Naive thymus-derived CD8-positive, alpha-beta T cell (primary cell): ENCODE results near the gene TNRC6C. TPM values are rescaled to one million over a fixed set of nuclear protein-coding genes. Genes with fewer than 3 reads are reported as not detected.
A peak's percentile ranks its signal among the peaks of the same experiment; 100 is the strongest.
"Not testable (repeated sequence)": the region's sequence is repeated elsewhere in the genome, so short reads cannot be mapped to it uniquely, and the experiment has no call there.

Source experiments
- ATAC-seq, 2 donors: fragments of 150-1000 bp; cut with Tn5 transposase in 1 of 2; sonication (Bioruptor Pico), chemical (Tn5 transposase) in 1 of 2; 1 replicate in 1 of 2; 2 replicates in 1 of 2; pipeline ENCODE4 v1.10.0; 2021; ENCODE audit warnings: mild to moderate bottlenecking in 2 of 2, moderate library complexity in 2 of 2
- POLR2A ChIA-PET: fragments of 350-600 bp; sonication (Branson Sonifier 250); formaldehyde crosslinking; loops from one replicate; lab custom pipeline; 2021; ENCODE audit warnings: antibody characterized with exemption; lab: Charles Lee
- DNase-seq, 10 donors: peaks; one replicate each; pipeline versions ENCODE4 v3.0.0 to v3.0.0-alpha.2; 2020 to 2022
- H3K27ac Mint-ChIP-seq, 10 donors: one replicate each; pipeline ENCODE4 v1.8.0; 2020 to 2022; ENCODE audit warnings: mild to moderate bottlenecking in 10 of 10, mixed read lengths in 10 of 10, moderate library complexity in 4 of 10, inconsistent platforms in 1 of 10
- H3K27me3 Mint-ChIP-seq, 5 donors: one replicate each; pipeline ENCODE4 v1.8.0; 2021 to 2022; ENCODE audit warnings: mixed read lengths in 5 of 5
- H3K36me3 Mint-ChIP-seq, 3 donors: one replicate each; pipeline ENCODE4 v1.8.0; 2020 to 2022; ENCODE audit warnings: mixed read lengths in 3 of 3, mild to moderate bottlenecking in 2 of 3, inconsistent platforms in 1 of 3
- H3K4me1 Mint-ChIP-seq, 4 donors: one replicate each; pipeline ENCODE4 v1.8.0; 2021 to 2022; ENCODE audit warnings: mixed read lengths in 4 of 4
- H3K4me3 Mint-ChIP-seq, 10 donors: one replicate each; pipeline ENCODE4 v1.8.0; 2020 to 2022; ENCODE audit warnings: mild to moderate bottlenecking in 10 of 10, mixed read lengths in 10 of 10, moderate library complexity in 6 of 10, inconsistent platforms in 1 of 10
- H3K9me3 Mint-ChIP-seq, 9 donors: one replicate each; pipeline ENCODE4 v1.8.0; 2020 to 2022; ENCODE audit warnings: mixed read lengths in 9 of 9, mild to moderate bottlenecking in 3 of 9, inconsistent platforms in 1 of 9, moderate library complexity in 1 of 9
- polyA plus RNA-seq, 3 donors: library from polyadenylated mRNA; unstranded; fragments of 300-500 nt; fragmentation: Illumina TruSeq; gene quantifications; one replicate each; pipeline ENCODE4 v1.2.3, GENCODE V29; 2021
- total RNA-seq, 8 experiments: library from RNA in 2 of 8; stranded (reverse) in 2 of 8; gene quantifications; one replicate each; pipeline ENCODE4 v1.2.3 and lab custom pipeline; 2021 to 2026

TNRC6C gene
- total and polyA plus RNA-seq, 5 experiments from 2014 or later: 4.9 to 116 (median 8.6) TPM

- Mint-ChIP-seq H3K27me3 (no peaks in the 10 kb centered on the region), H3K9me3 (no peaks in the 10 kb centered on the region), H3K4me3 (no peak overlapping the region), H3K4me1 (peaks cover 0 to 4% (median 0%) of the 10 kb centered on the region in 4 donors), H3K27ac (no peak overlapping the region), H3K36me3 (peaks cover 0 to 98% (median 26%) of the 10 kb centered on the region in 3 donors)
- POLR2A ChIA-PET: no interaction called here
- DNase-seq (no peak), ATAC-seq (no peak)
Observed at GRCh38 chr17:78075011-78075410, 116.5 kb downstream of the TNRC6C start.

- Mint-ChIP-seq H3K27me3 (no peaks in the 10 kb centered on the region), H3K4me1 (peaks cover 0 to 4% (median 0%) of the 10 kb centered on the region in 4 donors), H3K27ac (peak overlapping the region in 3 of 10 donors; percentile 10 to 65 (median 52)), H3K9me3 (no peaks in the 10 kb centered on the region), H3K4me3 (no peak overlapping the region), H3K36me3 (peaks cover 0 to 98% (median 25%) of the 10 kb centered on the region in 3 donors)
- ATAC-seq (no peak), DNase-seq (no peak)
- POLR2A ChIA-PET: interaction anchor here (0.7 kb wide), 1 partner anchor 12 kb away, joined by 3 read pairs; no protein-coding TSS in a partner anchor
Observed at GRCh38 chr17:78075545-78075944, 117.0 kb downstream of the TNRC6C start.

- peaks cover 0 to 99% (median 25%) of the 10 kb centered on the region in 3 donors for H3K36me3 Mint-ChIP-seq
- POLR2A ChIA-PET: no interaction called here
- no peak for DNase-seq
Observed at GRCh38 chr17:78079253-78079652, 120.8 kb downstream of the TNRC6C start.

GRCh38 chr17:78081551-78081950 lies 123.0 kb downstream of the TNRC6C start:
- DNase-seq (no peak), ATAC-seq (no peak)
- Mint-ChIP-seq H3K36me3 (peaks cover 0 to 98% (median 17%) of the 10 kb centered on the region in 3 donors), H3K4me3 (no peak overlapping the region), H3K9me3 (no peaks in the 10 kb centered on the region), H3K4me1 (peaks cover 0 to 2% (median under 1%) of the 10 kb centered on the region in 4 donors), H3K27me3 (no peaks in the 10 kb centered on the region), H3K27ac (no peak overlapping the region)
- POLR2A ChIA-PET: no interaction called here

More at GRCh38 chr17:78079253-78079652, 120.8 kb downstream of the TNRC6C start:
- no peak overlapping the region for H3K4me3 Mint-ChIP-seq
- no peaks in the 10 kb centered on the region for H3K27me3 Mint-ChIP-seq
- peak overlapping the region in 3 of 10 donors; percentile 29 to 58 (median 43) for H3K27ac Mint-ChIP-seq
- no peaks in the 10 kb centered on the region for H3K9me3 Mint-ChIP-seq
- peaks cover 0 to 4% (median 0%) of the 10 kb centered on the region in 4 donors for H3K4me1 Mint-ChIP-seq
- ATAC-seq: no peak

- not testable (repeated sequence) for ATAC-seq, H3K9me3 Mint-ChIP-seq, DNase-seq, H3K4me3 Mint-ChIP-seq, H3K27me3 Mint-ChIP-seq, H3K4me1 Mint-ChIP-seq
- Mint-ChIP-seq H3K36me3 (peaks cover 0 to 98% (median 18%) of the 10 kb centered on the region in 3 donors), H3K27ac (peak overlapping the region in 1 of 10 donors; percentile 80)
- POLR2A ChIA-PET: interaction anchor here (0.6 kb wide), 2 partner anchors 106 to 1004 kb away, joined by 4 to 5 read pairs; no protein-coding TSS in a partner anchor
Observed at GRCh38 chr17:78082355-78082872, 123.9 kb downstream of the TNRC6C start.

- no peak overlapping the region for H3K27ac Mint-ChIP-seq
- peaks cover 0 to 2% (median 0%) of the 10 kb centered on the region in 4 donors for H3K4me1 Mint-ChIP-seq
- no peaks in the 10 kb centered on the region for H3K9me3 Mint-ChIP-seq
- H3K36me3 Mint-ChIP-seq: peaks cover 0 to 97% (median 22%) of the 10 kb centered on the region in 3 donors
- POLR2A ChIA-PET: interaction anchor here (0.6 kb wide), 1 partner anchor 1004 kb away, joined by 5 read pairs; no protein-coding TSS in a partner anchor
- H3K4me3 Mint-ChIP-seq: no peak overlapping the region
- DNase-seq: no peak
- ATAC-seq: no peak
- H3K27me3 Mint-ChIP-seq: no peaks in the 10 kb centered on the region
Observed at GRCh38 chr17:78082988-78083387, 124.5 kb downstream of the TNRC6C start.

GRCh38 chr17:78086740-78087139 lies 128.2 kb downstream of the TNRC6C start:
- H3K36me3 Mint-ChIP-seq: peaks cover 0 to 95% (median 24%) of the 10 kb centered on the region in 3 donors
- no peaks in the 10 kb centered on the region for H3K9me3 Mint-ChIP-seq
- no peaks in the 10 kb centered on the region for H3K27me3 Mint-ChIP-seq
- no peak overlapping the region for H3K4me3 Mint-ChIP-seq
- POLR2A ChIA-PET: no interaction called here
- ATAC-seq (no peak), DNase-seq (no peak)
- H3K4me1 Mint-ChIP-seq: peaks cover 0 to 3% (median 2%) of the 10 kb centered on the region in 4 donors
- peak overlapping the region in 4 of 10 donors; percentile 53 to 67 (median 60) for H3K27ac Mint-ChIP-seq

- no peaks in the 10 kb centered on the region for H3K27me3 Mint-ChIP-seq
- ATAC-seq: no peak
- peaks cover 0 to 3% (median 2%) of the 10 kb centered on the region in 4 donors for H3K4me1 Mint-ChIP-seq
- no peak for DNase-seq
- H3K4me3 Mint-ChIP-seq: no peak overlapping the region
- POLR2A ChIA-PET: interaction anchor here (0.6 kb wide), 1 partner anchor 60 kb away, joined by 10 read pairs; no protein-coding TSS in a partner anchor
- peak overlapping the region in 4 of 10 donors; percentile 32 to 71 (median 52) for H3K27ac Mint-ChIP-seq
- peaks cover 0 to 95% (median 24%) of the 10 kb centered on the region in 3 donors for H3K36me3 Mint-ChIP-seq
- no peaks in the 10 kb centered on the region for H3K9me3 Mint-ChIP-seq
Observed at GRCh38 chr17:78088529-78088928, 130.0 kb downstream of the TNRC6C start.

- no peaks in the 10 kb centered on the region for H3K9me3 Mint-ChIP-seq
- H3K36me3 Mint-ChIP-seq: peaks cover 0 to 96% (median 21%) of the 10 kb centered on the region in 3 donors
- H3K4me3 Mint-ChIP-seq: no peak overlapping the region
- POLR2A ChIA-PET: interaction anchor here (0.6 kb wide), 1 partner anchor 225 kb away, joined by 3 read pairs; no protein-coding TSS in a partner anchor
- H3K27ac Mint-ChIP-seq: peak overlapping the region in 7 of 10 donors; percentile 27 to 81 (median 44)
- H3K4me1 Mint-ChIP-seq: peaks cover 0 to 3% (median 2%) of the 10 kb centered on the region in 4 donors
- no peaks in the 10 kb centered on the region for H3K27me3 Mint-ChIP-seq
- no peak for DNase-seq
- no peak for ATAC-seq
Observed at GRCh38 chr17:78089576-78090281, 131.2 kb downstream of the TNRC6C start.

- Mint-ChIP-seq H3K4me1 (peaks cover 0 to 3% (median 2%) of the 10 kb centered on the region in 4 donors), H3K27ac (no peak overlapping the region), H3K36me3 (peaks cover 0 to 94% (median 21%) of the 10 kb centered on the region in 3 donors), H3K9me3 (no peaks in the 10 kb centered on the region), H3K4me3 (no peak overlapping the region), H3K27me3 (no peaks in the 10 kb centered on the region)
- ATAC-seq: no peak
- DNase-seq: no peak
- POLR2A ChIA-PET: interaction anchor here (1.1 kb wide), 1 partner anchor 44 kb away, joined by 3 read pairs; no protein-coding TSS in a partner anchor
Observed at GRCh38 chr17:78092794-78093324, 134.4 kb downstream of the TNRC6C start.

- no peak for DNase-seq
- peaks cover 0 to 95% (median 26%) of the 10 kb centered on the region in 3 donors for H3K36me3 Mint-ChIP-seq
- no peaks in the 10 kb centered on the region for H3K27me3 Mint-ChIP-seq
- H3K4me3 Mint-ChIP-seq: no peak overlapping the region
- POLR2A ChIA-PET: no interaction called here
- H3K4me1 Mint-ChIP-seq: no peaks in the 10 kb centered on the region
- no peak for ATAC-seq
- peak overlapping the region in 2 of 10 donors; percentile 48 to 66 for H3K27ac Mint-ChIP-seq
- no peaks in the 10 kb centered on the region for H3K9me3 Mint-ChIP-seq
Observed at GRCh38 chr17:78095035-78095434, 136.5 kb downstream of the TNRC6C start.

GRCh38 chr17:78096093-78096492 lies 137.6 kb downstream of the TNRC6C start:
- DNase-seq: no peak
- no peak overlapping the region for H3K4me3 Mint-ChIP-seq
- H3K27ac Mint-ChIP-seq: peak overlapping the region in 2 of 10 donors; percentile 11 to 63
- no peaks in the 10 kb centered on the region for H3K27me3 Mint-ChIP-seq
- no peaks in the 10 kb centered on the region for H3K4me1 Mint-ChIP-seq
- POLR2A ChIA-PET: interaction anchor here (0.8 to 1.1 kb wide), 2 partner anchors 15 to 38 kb away, joined by 3 read pairs; no protein-coding TSS in a partner anchor
- no peak for ATAC-seq
- no peaks in the 10 kb centered on the region for H3K9me3 Mint-ChIP-seq
- peaks cover 0 to 93% (median 26%) of the 10 kb centered on the region in 3 donors for H3K36me3 Mint-ChIP-seq
